Lung (tissue), 12 donors: Measurements from ENCODE around the gene CACNA1I. TPM values are rescaled to one million over a fixed set of nuclear protein-coding genes. Genes with fewer than 3 reads are reported as not detected.

ENCODE experiments used
- ATAC-seq: fragments of 200-7000 bp; cut with Tn5 transposase; one replicate; pipeline ENCODE4 v1.9.1; 2020; ENCODE audit warnings: moderate number of reproducible peaks; ENCODE audit not compliant: insufficient read depth, low FRiP score
- DNase-seq, 3 donors: peaks; one replicate each; pipeline ENCODE4 v3.0.0-alpha.2; 2013 to 2017
- H3K27ac ChIP-seq, 2 donors: one replicate each; pipeline ENCODE4 v1.5.1; 2013; ENCODE audit warnings: mild to moderate bottlenecking in 2 of 2, moderate library complexity in 2 of 2, control low read depth in 1 of 2, inconsistent platforms in 1 of 2, low read depth in 1 of 2, low read length in 1 of 2
- H3K27me3 ChIP-seq, 3 donors: one replicate each; pipeline ENCODE4 v1.5.1; 2013; ENCODE audit warnings: low read length in 2 of 3; ENCODE audit not compliant: control insufficient read depth in 3 of 3, insufficient read depth in 3 of 3
- H3K36me3 ChIP-seq, 4 donors: one replicate each; pipeline ENCODE4 v1.5.1; 2013; ENCODE audit warnings: low read length in 4 of 4, mild to moderate bottlenecking in 1 of 4, moderate library complexity in 1 of 4; ENCODE audit not compliant: control insufficient read depth in 4 of 4, insufficient read depth in 4 of 4
- H3K4me1 ChIP-seq, 5 donors: one replicate each; pipeline ENCODE4 v1.5.1; 2013; ENCODE audit warnings: low read length in 5 of 5, mild to moderate bottlenecking in 2 of 5, moderate library complexity in 1 of 5; ENCODE audit not compliant: control insufficient read depth in 5 of 5, insufficient read depth in 5 of 5
- H3K4me3 ChIP-seq: one replicate; pipeline ENCODE4 v1.5.1; 2013; ENCODE audit warnings: mild to moderate bottlenecking, control low read depth, moderate library complexity
- H3K9ac ChIP-seq, 2 donors: one replicate each; pipeline ENCODE4 v1.5.1; 2013; ENCODE audit warnings: low read length in 2 of 2, control low read depth in 1 of 2; ENCODE audit not compliant: insufficient read depth in 1 of 2
- H3K9me3 ChIP-seq, 4 donors: one replicate each; pipeline ENCODE4 v1.5.1; 2013; ENCODE audit warnings: low read length in 3 of 4, mild to moderate bottlenecking in 1 of 4, moderate library complexity in 1 of 4; ENCODE audit not compliant: control insufficient read depth in 4 of 4, insufficient read depth in 3 of 4
- WGBS, 2 donors: extraction: QIAGEN DNeasy Blood & Tissue Kit; methylation state at CpG; one replicate each; pipeline ENCODE4 v1.1.7; 2013; 5-methylcytosine and 5-hydroxymethylcytosine counted together
- polyA plus RNA-seq, 2 donors: library from polyadenylated mRNA; stranded (reverse); fragments of 200-250 nt; gene quantifications; one replicate each; pipeline ENCODE4 v1.2.1, GENCODE V29; 2013
- total RNA-seq, 2 donors: library from RNA; depleted of rRNA in 1 of 2; stranded (reverse); fragments of >200 nt in 1 of 2; gene quantifications; one replicate each; pipeline ENCODE4 v1.2.1, GENCODE V29; 2014 to 2021
- TF ChIP-seq, protein P1 (sequence below): IDR thresholded peaks from 2 replicates; pipeline ENCODE4 v1.5.1; 2012; ENCODE audit warnings: mild to moderate bottlenecking; ENCODE audit errors: control extremely low read depth, extremely low read depth
- donor health status: control.
- donor health status: control.
- donor health status: Bipolar disorder and iron deficiency.
- donor health status: healthy.
- donor health status: DM: yes; HTN: yes; CAD: no.

Gene CACNA1I
- total and polyA plus RNA-seq, 4 donors: 0.07 to 0.22 (median 0.16) TPM

- ATAC-seq: no peak
- Histone ChIP-seq H3K4me1 (peaks cover 0 to 10% (median 2%) of the 10 kb centered on the region in 5 donors), H3K36me3 (no peaks in the 10 kb centered on the region), H3K9ac (no peak overlapping the region), H3K4me3 (no peak overlapping the region), H3K27me3 (peaks cover 7 to 49% (median 20%) of the 10 kb centered on the region in 3 donors), H3K27ac (no peak overlapping the region), H3K9me3 (peaks cover 0 to 4% (median 0%) of the 10 kb centered on the region in 4 donors)
- TF ChIP-seq, protein P1, sequence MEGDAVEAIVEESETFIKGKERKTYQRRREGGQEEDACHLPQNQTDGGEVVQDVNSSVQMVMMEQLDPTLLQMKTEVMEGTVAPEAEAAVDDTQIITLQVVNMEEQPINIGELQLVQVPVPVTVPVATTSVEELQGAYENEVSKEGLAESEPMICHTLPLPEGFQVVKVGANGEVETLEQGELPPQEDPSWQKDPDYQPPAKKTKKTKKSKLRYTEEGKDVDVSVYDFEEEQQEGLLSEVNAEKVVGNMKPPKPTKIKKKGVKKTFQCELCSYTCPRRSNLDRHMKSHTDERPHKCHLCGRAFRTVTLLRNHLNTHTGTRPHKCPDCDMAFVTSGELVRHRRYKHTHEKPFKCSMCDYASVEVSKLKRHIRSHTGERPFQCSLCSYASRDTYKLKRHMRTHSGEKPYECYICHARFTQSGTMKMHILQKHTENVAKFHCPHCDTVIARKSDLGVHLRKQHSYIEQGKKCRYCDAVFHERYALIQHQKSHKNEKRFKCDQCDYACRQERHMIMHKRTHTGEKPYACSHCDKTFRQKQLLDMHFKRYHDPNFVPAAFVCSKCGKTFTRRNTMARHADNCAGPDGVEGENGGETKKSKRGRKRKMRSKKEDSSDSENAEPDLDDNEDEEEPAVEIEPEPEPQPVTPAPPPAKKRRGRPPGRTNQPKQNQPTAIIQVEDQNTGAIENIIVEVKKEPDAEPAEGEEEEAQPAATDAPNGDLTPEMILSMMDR: no peak
- 39 to 68% methylated on average over 17 to 39 of the region's 39 CpGs for WGBS, 2 donors
- DNase-seq: no peak
These were observed 115.6 kb downstream of the CACNA1I start for GRCh38 chr22:39686178-39686620.

GRCh38 chr22:39686776-39687525 lies 116.4 kb downstream of the CACNA1I start:
- peaks cover 0 to 4% (median 0%) of the 10 kb centered on the region in 4 donors for H3K9me3 ChIP-seq
- H3K4me1 ChIP-seq: peaks cover 0 to 13% (median 2%) of the 10 kb centered on the region in 5 donors
- ATAC-seq (no peak), DNase-seq (no peak)
- peaks cover 9 to 49% (median 20%) of the 10 kb centered on the region in 3 donors for H3K27me3 ChIP-seq
- TF ChIP-seq, protein P1: no peak
- no peak overlapping the region for H3K4me3 ChIP-seq
- WGBS, 2 donors: 79 to 85% methylated on average over 17 of the region's 17 CpGs
- no peak overlapping the region for H3K9ac ChIP-seq
- H3K36me3 ChIP-seq: no peaks in the 10 kb centered on the region
- H3K27ac ChIP-seq: no peak overlapping the region

GRCh38 chr22:39688186-39688785 lies 117.7 kb downstream of the CACNA1I start:
- H3K36me3 ChIP-seq: no peaks in the 10 kb centered on the region
- peaks cover 0 to 13% (median 2%) of the 10 kb centered on the region in 5 donors for H3K4me1 ChIP-seq
- 81% methylated on average over 13 of the region's 13 CpGs for WGBS, 2 donors
- peaks cover 10 to 44% (median 20%) of the 10 kb centered on the region in 3 donors for H3K27me3 ChIP-seq
- no peak overlapping the region for H3K9ac ChIP-seq
- H3K27ac ChIP-seq: no peak overlapping the region
- TF ChIP-seq, protein P1: no peak
- DNase-seq (no peak), ATAC-seq (no peak)
- H3K4me3 ChIP-seq: no peak overlapping the region
- peaks cover 0 to 4% (median 0%) of the 10 kb centered on the region in 4 donors for H3K9me3 ChIP-seq
